Measurements from ENCODE around the gene CFAP77. TPM values are rescaled to one million over a fixed set of nuclear protein-coding genes. Genes with fewer than 3 reads are reported as not detected.

CFAP77 gene
- total and polyA plus RNA-seq, 9 of the 15 experiments (the other 6 are each of a cell fraction or from before 2014, with no cell fraction given) = not detected

- no peak for DNase-seq (ENCODE audit: extremely low read depth in 1 of 4, low spot score in 3 of 4)
Observed at GRCh38 chr9:132498531-132499210, 88.7 kb downstream of the CFAP77 start.

More at GRCh38 chr9:132498531-132499210, 88.7 kb downstream of the CFAP77 start:
- POLR2A ChIA-PET = interaction anchor here (0.7 kb wide), 1 partner anchor 45 kb away, joined by 3 read pairs; no protein-coding TSS in a partner anchor
- intact Hi-C loops (cut with micrococcal nuclease) = no loop called here
- Histone ChIP-seq H3K4me1 (replicated peaks in 1 of 2; ENCODE audit: control insufficient read depth in 2 of 2, insufficient read depth in 2 of 2, low read length in 2 of 2) (no peaks in the 10 kb centered on the region), H3K79me2 (ENCODE audit: control insufficient read depth, insufficient read depth, low read length) (no peaks in the 10 kb centered on the region), H3K27ac (ENCODE audit: extremely low read depth, low read depth, low read length) (no peak overlapping the region), H3K4me2 (ENCODE audit: insufficient read depth, low read length) (no peak overlapping the region), H2AFZ (ENCODE audit: low read depth, low read length) (no peak overlapping the region), H3K27me3 (ENCODE audit: control insufficient read depth in 2 of 2, insufficient read depth in 2 of 2, low read length in 2 of 2) (peaks cover 34 to 77% of the 10 kb centered on the region in 2 experiments), H4K20me1 (replicated peaks; ENCODE audit: control insufficient read depth, insufficient read depth, low read length) (no peaks in the 10 kb centered on the region; the same call in 1 of the 2 replicates), H3K9me1 (ENCODE audit: control insufficient read depth, insufficient read depth, low read length) (no peaks in the 10 kb centered on the region), H3K4me3 (no peak overlapping the region), H3K9me3 (replicated peaks; ENCODE audit: control insufficient read depth, insufficient read depth, low read depth, low read length) (no peaks in the 10 kb centered on the region), H3K36me3 (ENCODE audit: control insufficient read depth, insufficient read depth, low read length) (no peaks in the 10 kb centered on the region), H3K9ac (ENCODE audit: insufficient read depth in 1 of 2, low read depth in 2 of 2, low read length in 2 of 2) (no peak overlapping the region; a peak in 1 of 4 replicates)
- WGBS (ENCODE audit: insufficient coverage, low coverage, missing lambda C conversion rate) = 2% methylated on average over 14 of the region's 20 CpGs
- BruUV-seq (replicated peaks) = no TSS peak
- TF ChIP-seq TRIM24 (IDR thresholded peaks at IDR 0.05) = no peak
- no peak for TF ChIP-seq ZNF766 (CRISPR knock-in tag; conservative IDR thresholded peaks at IDR 0.05)
- no peak for TF ChIP-seq MCM7 (IDR thresholded peaks at IDR 0.05)
- no peak for TF ChIP-seq DNMT1 (IDR thresholded peaks at IDR 0.05)
- TF ChIP-seq KLF16 (IDR thresholded peaks at IDR 0.05) = no peak
- no peak for TF ChIP-seq CBFA2T3 (IDR thresholded peaks at IDR 0.05)
- TF ChIP-seq DPF2 (IDR thresholded peaks at IDR 0.05) = no peak
- no peak for TF ChIP-seq ATF4 (CRISPR knock-in tag; IDR thresholded peaks at IDR 0.05)
- no peak for TF ChIP-seq E4F1 (CRISPR knock-in tag; IDR thresholded peaks at IDR 0.05; ENCODE audit: borderline replicate concordance)
- TF ChIP-seq PCBP2 (IDR thresholded peaks at IDR 0.05; ENCODE audit: low read depth, low read length, poor library complexity, severe bottlenecking) = no peak
- CTCF ChIA-PET (ENCODE audit: low intra/inter-chr PET ratio) = no interaction called here
- in situ Hi-C loops (cut with MboI) = no loop called here
- FAIRE-seq = no peak
- ATAC-seq = no peak

All from K562 (cell line).